GM23338 (cell line): ENCODE data around the gene RAB40B. TPM values are rescaled to one million over a fixed set of nuclear protein-coding genes. Genes with fewer than 3 reads are reported as not detected.
A peak's percentile ranks its signal among the peaks of the same experiment; 100 is the strongest.

Experiments used
- ATAC-seq: fragments of 200-7000 bp; cut with Tn5 transposase; 3 replicates; pipeline ENCODE4 v1.9.1; 2020
- DNase-seq: peaks from one replicate; pipeline ENCODE4 v3.0.0-alpha.2; 2015; ENCODE audit warnings: low spot score
- H2AFZ ChIP-seq: fragments of 200-600 bp; sonication (generic); 2 replicates; pipeline ENCODE4 v1.8.0; 2016; ENCODE audit warnings: antibody characterized with exemption, mild to moderate bottlenecking, moderate library complexity
- H3F3A ChIP-seq: fragments of 200-600 bp; sonication (generic); replicated peaks from 2 replicates; pipeline ENCODE4 v1.8.0; 2017; ENCODE audit warnings: antibody characterized with exemption, mixed run types, low read depth
- H3K27ac ChIP-seq: fragments of 200-600 bp; sonication (generic); 2 replicates; pipeline ENCODE4 v1.6.1; 2016; ENCODE audit warnings: low read depth
- H3K27me3 ChIP-seq: fragments of 200-600 bp; sonication (generic); 2 replicates; pipeline ENCODE4 v1.8.0; 2016; ENCODE audit warnings: mild to moderate bottlenecking, mixed run types, moderate library complexity; ENCODE audit not compliant: insufficient read depth
- H3K36me3 ChIP-seq: fragments of 200-600 bp; sonication (generic); 2 replicates; pipeline ENCODE4 v1.8.0; 2016; ENCODE audit warnings: mild to moderate bottlenecking; ENCODE audit not compliant: insufficient read depth
- H3K4me1 ChIP-seq: fragments of 200-600 bp; sonication (generic); 2 replicates; pipeline ENCODE4 v1.8.0; 2016; ENCODE audit warnings: mild to moderate bottlenecking, moderate library complexity; ENCODE audit not compliant: insufficient read depth
- H3K4me2 ChIP-seq: fragments of 200-600 bp; sonication (generic); 2 replicates; pipeline ENCODE4 v1.7.1; 2017; ENCODE audit warnings: mixed run types
- H3K4me3 ChIP-seq: fragments of 200-600 bp; sonication (generic); 2 replicates; pipeline ENCODE4 v1.6.1; 2016; ENCODE audit warnings: mixed run types
- H3K79me2 ChIP-seq: fragments of 200-600 bp; sonication (generic); replicated peaks from 2 replicates; pipeline ENCODE4 v1.8.0; 2017; ENCODE audit warnings: mild to moderate bottlenecking; ENCODE audit not compliant: insufficient read depth
- H3K9me2 ChIP-seq: fragments of 200-600 bp; sonication (generic); 2 replicates; pipeline ENCODE4 v1.8.0; 2017; ENCODE audit not compliant: insufficient read depth
- H4K20me1 ChIP-seq: fragments of 200-600 bp; sonication (generic); replicated peaks from 2 replicates; pipeline ENCODE4 v1.8.0; 2017; ENCODE audit warnings: mild to moderate bottlenecking; ENCODE audit not compliant: insufficient read depth
- H3K27ac Mint-ChIP-seq: 2 replicates; pipeline ENCODE4 v1.8.0; 2020; ENCODE audit warnings: inconsistent platforms, mild to moderate bottlenecking, moderate library complexity, mixed read lengths
- H3K27me3 Mint-ChIP-seq: 3 replicates; pipeline ENCODE4 v1.8.0; 2022; ENCODE audit warnings: low read depth, mild to moderate bottlenecking, moderate library complexity, mixed read lengths, inconsistent platforms; ENCODE audit not compliant: insufficient read depth, poor library complexity
- H3K36me3 Mint-ChIP-seq: 3 replicates; pipeline ENCODE4 v1.8.0; 2021; ENCODE audit warnings: low read depth, mild to moderate bottlenecking, inconsistent platforms, moderate library complexity, mixed read lengths
- H3K4me1 Mint-ChIP-seq: 3 replicates; pipeline ENCODE4 v1.8.0; 2020; ENCODE audit warnings: mild to moderate bottlenecking, inconsistent platforms, mixed read lengths
- H3K4me3 Mint-ChIP-seq: 3 replicates; pipeline ENCODE4 v1.8.0; 2021; ENCODE audit warnings: moderate library complexity, mild to moderate bottlenecking, inconsistent platforms, mixed read lengths
- H3K9me3 Mint-ChIP-seq: 3 replicates; pipeline ENCODE4 v1.8.0; 2020; ENCODE audit warnings: moderate library complexity, mild to moderate bottlenecking, inconsistent platforms, mixed read lengths
- CREB1 ChIP-seq: fragments of 250-450 bp; sonication (Bioruptor Pico); IDR thresholded peaks from 2 replicates; pipeline ENCODE4 v1.5.0; 2020; ENCODE audit warnings: low read depth, mild to moderate bottlenecking, moderate library complexity
- EZH2 ChIP-seq: fragments of 200-600 bp; sonication (generic); IDR thresholded peaks from one replicate; pipeline ENCODE4 v1.8.0; 2017; ENCODE audit warnings: antibody characterized with exemption, mild to moderate bottlenecking, low read depth; ENCODE audit not compliant: unreplicated experiment
- EZH2phosphoT487 ChIP-seq: fragments of 200-600 bp; sonication (generic); IDR thresholded peaks from one replicate; pipeline ENCODE4 v1.8.1; 2018; ENCODE audit warnings: antibody characterized with exemption; ENCODE audit not compliant: unreplicated experiment
- NANOG ChIP-seq: IDR thresholded peaks from 2 replicates; pipeline ENCODE4 v1.6.1; 2016; ENCODE audit warnings: antibody characterized with exemption, borderline replicate concordance
- POLR2AphosphoS5 ChIP-seq: IDR thresholded peaks from 2 replicates; pipeline ENCODE4 v1.6.1; 2016; ENCODE audit warnings: antibody characterized with exemption, low read depth
- STAT1 ChIP-seq: IDR thresholded peaks from one replicate; pipeline ENCODE4 v1.6.1; 2016; ENCODE audit warnings: antibody characterized with exemption; ENCODE audit not compliant: unreplicated experiment
- ZNF114 ChIP-seq: fragments of 250-450 bp; sonication (Bioruptor Pico); IDR thresholded peaks from 2 replicates; pipeline ENCODE4 v1.5.0; 2020; ENCODE audit warnings: mild to moderate bottlenecking, moderate library complexity
- ZNF331 ChIP-seq: fragments of 250-450 bp; sonication (Bioruptor Pico); IDR thresholded peaks from 2 replicates; pipeline ENCODE4 v1.5.0; 2020; ENCODE audit warnings: low read depth, mild to moderate bottlenecking, moderate library complexity
- long read RNA-seq: library from polyadenylated mRNA; unstranded; transcript quantifications from one replicate; pipeline ENCODE4 v2.0.0, GENCODE V29; 2020; ENCODE audit not compliant: unreplicated experiment
- polyA plus RNA-seq: library from polyadenylated mRNA; unstranded; fragments of >200 nt; fragmentation: Nextera tagmentation; extraction: Ambion mirVana; gene quantifications from 2 replicates; pipeline ENCODE4 v1.2.1, GENCODE V29; 2016
- total RNA-seq: library from RNA; depleted of rRNA; stranded (reverse); fragments of >200 nt; shearing (Covaris generic); gene quantifications from 2 replicates; pipeline ENCODE4 v1.2.3, GENCODE V29; 2014; rRNA removed
- TF ChIP-seq, protein P1 (sequence below): IDR thresholded peaks from one replicate; pipeline ENCODE4 v1.6.1; 2018; ENCODE audit warnings: antibody characterized with exemption; ENCODE audit not compliant: unreplicated experiment
- TF ChIP-seq, protein P2 (sequence below): IDR thresholded peaks from 2 replicates; pipeline ENCODE4 v1.6.1; 2016; ENCODE audit warnings: antibody characterized with exemption

Gene RAB40B, protein sequence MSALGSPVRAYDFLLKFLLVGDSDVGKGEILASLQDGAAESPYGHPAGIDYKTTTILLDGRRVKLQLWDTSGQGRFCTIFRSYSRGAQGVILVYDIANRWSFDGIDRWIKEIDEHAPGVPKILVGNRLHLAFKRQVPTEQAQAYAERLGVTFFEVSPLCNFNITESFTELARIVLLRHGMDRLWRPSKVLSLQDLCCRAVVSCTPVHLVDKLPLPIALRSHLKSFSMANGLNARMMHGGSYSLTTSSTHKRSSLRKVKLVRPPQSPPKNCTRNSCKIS
- total RNA-seq (5.2 and 10.8 TPM in 2 replicates), polyA plus RNA-seq (2.8 and 4.2 TPM in 2 replicates)
- long read RNA-seq, transcript RAB40B-206 (6 exons, 3,859 nt): major isoform, 5 of 7 reads
- long read RNA-seq, partial matches to known transcripts: 2 of 7 reads
- long read RNA-seq, other reads (novel, unspliced or antisense): 0 of 7 reads

DNA sequence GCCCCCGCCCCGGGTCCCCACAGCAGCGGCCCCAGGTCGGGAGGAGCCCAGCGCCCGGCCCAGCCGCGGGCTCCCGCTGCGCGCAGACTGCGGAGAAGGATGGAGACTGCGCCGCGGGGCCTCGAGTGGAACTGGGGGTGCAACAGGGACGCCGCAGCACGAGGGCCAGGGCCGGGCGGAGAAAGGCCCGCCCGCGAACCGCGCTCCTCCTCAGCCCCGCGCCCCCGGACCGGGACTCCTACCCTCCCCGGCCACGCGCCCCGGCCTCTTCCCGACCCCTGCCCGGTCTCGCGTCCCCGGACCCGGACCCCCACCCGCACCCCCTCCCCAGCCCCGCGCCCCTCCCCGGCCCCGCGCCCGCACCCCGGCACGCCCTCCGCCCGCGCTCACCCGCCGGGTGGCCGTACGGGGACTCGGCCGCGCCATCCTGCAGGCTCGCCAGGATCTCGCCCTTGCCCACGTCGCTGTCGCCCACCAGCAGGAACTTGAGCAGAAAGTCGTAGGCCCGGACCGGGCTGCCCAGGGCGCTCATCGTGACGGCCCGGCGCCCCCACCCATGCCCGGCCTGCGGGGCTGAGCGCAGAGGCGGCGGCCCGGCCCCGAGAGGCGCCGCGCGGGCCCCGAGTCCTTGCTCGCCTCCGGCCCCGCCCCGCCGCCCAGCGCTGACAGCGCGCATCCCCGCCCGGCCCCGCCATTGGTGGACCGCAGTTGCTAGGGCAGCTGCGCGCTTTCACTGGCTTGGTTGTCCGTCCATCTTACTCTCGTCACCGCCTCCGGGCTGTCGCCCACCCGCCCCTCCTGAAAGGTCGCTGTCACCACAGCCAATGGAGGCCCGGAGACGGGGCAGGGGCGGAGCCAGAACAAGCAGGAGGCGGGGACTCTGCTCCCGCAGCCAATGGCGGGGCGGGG, at the start of gene RAB40B:
Gene RAB40B (minus strand): TSS at position 634 of the 909 bp plus-strand sequence. CDS start 102 bp downstream, at position 532.
- Histone ChIP-seq H4K20me1 (no peaks in the 10 kb centered on the region), H3K4me2 (peak within 1 kb of the TSS; percentile 81), H3K4me3 (peak within 1 kb of the TSS; percentile 63), H3K4me1 (no peaks in the 10 kb centered on the region), H3K27me3 (peaks cover 35% of the 10 kb centered on the region), H3K36me3 (no peaks in the 10 kb centered on the region), H3K9me2 (no peaks in the 10 kb centered on the region), H3F3A (0 out of 2 replicates have a peak, but pooled peaks cover 6% of the 10 kb centered on the region), H3K79me2 (no peaks in the 10 kb centered on the region), H3K27ac (no peak within 1 kb of the TSS), H2AFZ (0 out of 2 replicates have a peak within 1 kb of the TSS, but pooled peaks have one; percentile 14)
- H3K9me3 Mint-ChIP-seq: no peaks in the 10 kb centered on the region; the same call in 2 of the 3 replicates
- no peak within 1 kb of the TSS for H3K27ac Mint-ChIP-seq
- ATAC-seq (peak; percentile 88), DNase-seq (peak; percentile 99)
- peaks cover 30% of the 10 kb centered on the region for H3K27me3 Mint-ChIP-seq
- TF ChIP-seq POLR2AphosphoS5: no peak
- TF ChIP-seq ZNF114 (CRISPR knock-in tag): no peak
- peak; percentile 88 for TF ChIP-seq CREB1 (CRISPR knock-in tag)
- TF ChIP-seq, protein P1, sequence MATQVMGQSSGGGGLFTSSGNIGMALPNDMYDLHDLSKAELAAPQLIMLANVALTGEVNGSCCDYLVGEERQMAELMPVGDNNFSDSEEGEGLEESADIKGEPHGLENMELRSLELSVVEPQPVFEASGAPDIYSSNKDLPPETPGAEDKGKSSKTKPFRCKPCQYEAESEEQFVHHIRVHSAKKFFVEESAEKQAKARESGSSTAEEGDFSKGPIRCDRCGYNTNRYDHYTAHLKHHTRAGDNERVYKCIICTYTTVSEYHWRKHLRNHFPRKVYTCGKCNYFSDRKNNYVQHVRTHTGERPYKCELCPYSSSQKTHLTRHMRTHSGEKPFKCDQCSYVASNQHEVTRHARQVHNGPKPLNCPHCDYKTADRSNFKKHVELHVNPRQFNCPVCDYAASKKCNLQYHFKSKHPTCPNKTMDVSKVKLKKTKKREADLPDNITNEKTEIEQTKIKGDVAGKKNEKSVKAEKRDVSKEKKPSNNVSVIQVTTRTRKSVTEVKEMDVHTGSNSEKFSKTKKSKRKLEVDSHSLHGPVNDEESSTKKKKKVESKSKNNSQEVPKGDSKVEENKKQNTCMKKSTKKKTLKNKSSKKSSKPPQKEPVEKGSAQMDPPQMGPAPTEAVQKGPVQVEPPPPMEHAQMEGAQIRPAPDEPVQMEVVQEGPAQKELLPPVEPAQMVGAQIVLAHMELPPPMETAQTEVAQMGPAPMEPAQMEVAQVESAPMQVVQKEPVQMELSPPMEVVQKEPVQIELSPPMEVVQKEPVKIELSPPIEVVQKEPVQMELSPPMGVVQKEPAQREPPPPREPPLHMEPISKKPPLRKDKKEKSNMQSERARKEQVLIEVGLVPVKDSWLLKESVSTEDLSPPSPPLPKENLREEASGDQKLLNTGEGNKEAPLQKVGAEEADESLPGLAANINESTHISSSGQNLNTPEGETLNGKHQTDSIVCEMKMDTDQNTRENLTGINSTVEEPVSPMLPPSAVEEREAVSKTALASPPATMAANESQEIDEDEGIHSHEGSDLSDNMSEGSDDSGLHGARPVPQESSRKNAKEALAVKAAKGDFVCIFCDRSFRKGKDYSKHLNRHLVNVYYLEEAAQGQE: no peak
- no peak for TF ChIP-seq EZH2phosphoT487
- no peak for TF ChIP-seq ZNF331 (CRISPR knock-in tag)
- H3K4me3 Mint-ChIP-seq: peak within 1 kb of the TSS; percentile 86
- H3K4me1 Mint-ChIP-seq: no peaks in the 10 kb centered on the region
- no peaks in the 10 kb centered on the region; the same call in 2 of the 3 replicates for H3K36me3 Mint-ChIP-seq

DNA sequence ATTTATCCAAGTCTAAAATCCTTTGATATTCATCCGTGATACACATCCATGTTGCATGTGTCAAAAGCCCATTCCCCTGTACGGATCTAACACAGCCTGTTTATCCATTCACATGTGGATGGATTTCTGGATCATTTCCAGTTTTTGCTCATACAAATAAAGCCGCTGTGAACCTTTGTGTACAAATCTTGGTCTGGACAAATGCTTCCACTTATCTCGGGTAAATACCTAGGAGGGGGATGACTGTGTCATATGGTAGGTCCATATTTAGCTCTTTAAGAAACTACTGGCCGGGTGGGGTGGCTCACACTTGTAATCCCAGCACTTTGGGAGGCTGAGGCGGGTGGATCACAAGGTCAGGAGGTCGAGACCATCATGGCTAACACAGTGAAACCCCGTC, 47.0 kb upstream of the RAB40B start:
- Histone ChIP-seq H4K20me1 (no peaks in the 10 kb centered on the region), H2AFZ (no peak overlapping the region), H3K4me1 (peaks cover 13% of the 10 kb centered on the region), H3K27me3 (peaks cover 17% of the 10 kb centered on the region), H3F3A (0 out of 2 replicates have a peak, but pooled peaks cover 2% of the 10 kb centered on the region), H3K27ac (peak overlapping the region; percentile 26; the same call in 1 of the 2 replicates), H3K4me2 (0 out of 2 replicates have a peak overlapping the region, but pooled peaks have one; percentile 20), H3K79me2 (no peaks in the 10 kb centered on the region), H3K4me3 (no peak overlapping the region), H3K9me2 (0 out of 2 replicates have a peak, but pooled peaks cover 5% of the 10 kb centered on the region), H3K36me3 (peaks cover 21% of the 10 kb centered on the region)
- no peak overlapping the region for H3K27ac Mint-ChIP-seq
- peaks cover 32% of the 10 kb centered on the region for H3K9me3 Mint-ChIP-seq
- H3K36me3 Mint-ChIP-seq: peaks cover 54% of the 10 kb centered on the region
- H3K27me3 Mint-ChIP-seq: peaks cover 13% of the 10 kb centered on the region
- ATAC-seq (no peak), DNase-seq (no peak)
- H3K4me1 Mint-ChIP-seq: peaks cover 7% of the 10 kb centered on the region; the same call in 2 of the 3 replicates
- H3K4me3 Mint-ChIP-seq: no peak overlapping the region; the same call in 2 of the 3 replicates
- no peak for TF ChIP-seq ZNF331 (CRISPR knock-in tag)
- TF ChIP-seq STAT1: no peak
- TF ChIP-seq, protein P1: no peak
- TF ChIP-seq CREB1 (CRISPR knock-in tag): no peak
- TF ChIP-seq NANOG: no peak
- TF ChIP-seq, protein P2, sequence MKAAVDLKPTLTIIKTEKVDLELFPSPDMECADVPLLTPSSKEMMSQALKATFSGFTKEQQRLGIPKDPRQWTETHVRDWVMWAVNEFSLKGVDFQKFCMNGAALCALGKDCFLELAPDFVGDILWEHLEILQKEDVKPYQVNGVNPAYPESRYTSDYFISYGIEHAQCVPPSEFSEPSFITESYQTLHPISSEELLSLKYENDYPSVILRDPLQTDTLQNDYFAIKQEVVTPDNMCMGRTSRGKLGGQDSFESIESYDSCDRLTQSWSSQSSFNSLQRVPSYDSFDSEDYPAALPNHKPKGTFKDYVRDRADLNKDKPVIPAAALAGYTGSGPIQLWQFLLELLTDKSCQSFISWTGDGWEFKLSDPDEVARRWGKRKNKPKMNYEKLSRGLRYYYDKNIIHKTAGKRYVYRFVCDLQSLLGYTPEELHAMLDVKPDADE: no peak
- no peak for TF ChIP-seq EZH2
